ENCODE data around the gene P2RY13.

Gene P2RY13

GRCh38 chr3:151329363-151329762 lies at the start of gene P2RY13:
P2RY13 (minus strand) TSS chr3:151329549; CDS start chr3:151329528, 21 bp downstream.
- DNase-seq = no peak

GRCh38 chr3:151377768-151378385 lies 48.5 kb upstream of the P2RY13 start:
- DNase-seq = no peak

GRCh38 chr3:151372063-151372820 lies 42.9 kb upstream of the P2RY13 start:
- no peak for DNase-seq

GRCh38 chr3:151371526-151371925 lies 42.2 kb upstream of the P2RY13 start:
- no peak for DNase-seq

- no peak for DNase-seq
These were observed 38.1 kb upstream of the P2RY13 start for GRCh38 chr3:151367448-151367847.

- DNase-seq = no peak
These were observed 37.6 kb upstream of the P2RY13 start for GRCh38 chr3:151366993-151367392.

GRCh38 chr3:151362751-151363174 lies 33.4 kb upstream of the P2RY13 start:
- no peak for DNase-seq

- no peak for DNase-seq
These were observed 28.1 kb upstream of the P2RY13 start for GRCh38 chr3:151357463-151357850.

- no peak for DNase-seq
These were observed 27.6 kb upstream of the P2RY13 start for GRCh38 chr3:151356794-151357462.

- DNase-seq = no peak
These were observed 22.3 kb upstream of the P2RY13 start for GRCh38 chr3:151351648-151352047.

- DNase-seq = no peak
These were observed 21.9 kb upstream of the P2RY13 start for GRCh38 chr3:151351219-151351618.

GRCh38 chr3:151350656-151351055 lies 21.3 kb upstream of the P2RY13 start:
- no peak for DNase-seq

- DNase-seq = no peak
These were observed 18.1 kb upstream of the P2RY13 start for GRCh38 chr3:151347432-151347831.

GRCh38 chr3:151346292-151346691 lies 16.9 kb upstream of the P2RY13 start:
- no peak for DNase-seq

- DNase-seq = no peak
These were observed 16.5 kb upstream of the P2RY13 start for GRCh38 chr3:151345859-151346258.

GRCh38 chr3:151331696-151332095 lies 2.3 kb upstream of the P2RY13 start:
- no peak for DNase-seq

- DNase-seq = no peak
These were observed 1.6 kb upstream of the P2RY13 start for GRCh38 chr3:151330899-151331298.

GRCh38 chr3:151330379-151330778 lies 1.0 kb upstream of the P2RY13 start:
- no peak for DNase-seq

- peak; percentile 38 for DNase-seq
These were observed 902 bp downstream of the P2RY13 start for GRCh38 chr3:151328298-151328995.

- no peak for DNase-seq
These were observed 1.7 kb downstream of the P2RY13 start for GRCh38 chr3:151327571-151328198.

GRCh38 chr3:151322511-151322910 lies 6.8 kb downstream of the P2RY13 start:
- no peak for DNase-seq

- DNase-seq = no peak
These were observed 7.8 kb downstream of the P2RY13 start for GRCh38 chr3:151321526-151321925.

- DNase-seq = no peak
These were observed 9.2 kb downstream of the P2RY13 start for GRCh38 chr3:151320131-151320530.
